HG03025 (cell line): Measurements from ENCODE around the gene HK2.

Experiments used
- ATAC-seq: cut with Tn5 transposase; IDR thresholded peaks from one replicate; pipeline ENCODE4 v1.9.1; 2021; ENCODE audit warnings: mild to moderate bottlenecking, moderate library complexity; ENCODE audit not compliant: unreplicated experiment, low FRiP score

The HK2 gene

GRCh38 chr2:74856599-74856998 lies 22.7 kb downstream of the HK2 start:
- no peak for ATAC-seq

GRCh38 chr2:74857215-74857614 lies 23.3 kb downstream of the HK2 start:
- no peak for ATAC-seq

GRCh38 chr2:74857725-74858124 lies 23.8 kb downstream of the HK2 start:
- no peak for ATAC-seq

DNA sequence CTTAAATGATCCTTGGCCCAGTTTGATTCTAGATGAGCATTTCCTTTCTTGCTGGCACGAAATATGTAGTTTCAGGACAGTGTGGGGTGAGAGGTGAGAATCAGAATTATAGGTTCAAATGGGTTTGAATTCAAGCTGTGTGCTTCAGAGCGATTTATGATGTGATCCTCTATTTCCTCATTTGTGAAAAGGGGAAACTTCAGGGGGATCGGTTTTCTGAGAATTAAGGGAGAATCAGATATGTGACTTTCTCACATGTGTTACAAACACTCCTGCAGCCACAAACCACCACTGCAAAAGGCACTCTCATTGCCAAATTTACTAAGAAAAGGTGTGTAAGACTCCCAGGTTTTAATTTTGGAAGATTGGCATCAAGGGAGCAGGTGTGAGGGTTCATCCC lies 24.4 kb downstream of the HK2 start:
- no peak for ATAC-seq

DNA sequence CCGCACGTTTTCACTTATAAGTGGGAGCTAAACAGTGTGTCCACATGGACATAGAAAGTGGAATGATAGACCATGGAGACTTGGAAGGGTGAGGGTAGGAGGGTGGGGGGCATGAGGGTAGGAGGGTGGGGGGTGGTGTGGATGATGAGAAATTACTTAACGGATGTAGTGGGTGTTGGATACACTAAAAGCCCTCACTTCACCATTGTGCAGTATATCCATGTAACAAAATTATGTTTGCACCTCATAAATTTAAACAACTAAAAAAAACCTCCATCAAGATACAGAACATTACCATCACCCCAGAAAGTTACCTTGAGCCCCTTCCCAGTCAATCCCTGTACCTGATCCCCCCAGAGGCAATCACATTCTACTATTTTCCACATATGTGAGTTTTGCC lies 26.2 kb downstream of the HK2 start:
- ATAC-seq, result no peak

DNA sequence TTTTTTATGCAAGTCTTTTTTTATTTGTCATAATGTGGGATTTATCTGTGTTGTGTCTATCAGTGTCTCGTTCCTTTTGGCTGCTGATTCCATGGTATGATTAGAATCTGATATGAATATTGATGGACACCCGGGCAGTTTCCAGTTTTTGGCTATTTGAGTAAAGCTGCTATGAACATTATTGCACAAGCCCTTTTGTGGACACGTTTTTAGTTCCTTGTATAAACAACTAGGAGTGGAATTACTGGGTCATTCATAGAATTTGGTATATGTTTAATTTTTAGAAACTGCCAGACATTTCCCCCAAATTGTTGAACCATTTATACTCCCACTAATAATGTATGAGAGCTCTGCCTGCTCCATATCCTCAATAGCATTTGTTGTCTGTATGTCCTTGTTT lies 26.6 kb downstream of the HK2 start:
- no peak for ATAC-seq

- ATAC-seq, result no peak
Measured at GRCh38 chr2:74861531-74861930, 27.6 kb downstream of the HK2 start.

DNA sequence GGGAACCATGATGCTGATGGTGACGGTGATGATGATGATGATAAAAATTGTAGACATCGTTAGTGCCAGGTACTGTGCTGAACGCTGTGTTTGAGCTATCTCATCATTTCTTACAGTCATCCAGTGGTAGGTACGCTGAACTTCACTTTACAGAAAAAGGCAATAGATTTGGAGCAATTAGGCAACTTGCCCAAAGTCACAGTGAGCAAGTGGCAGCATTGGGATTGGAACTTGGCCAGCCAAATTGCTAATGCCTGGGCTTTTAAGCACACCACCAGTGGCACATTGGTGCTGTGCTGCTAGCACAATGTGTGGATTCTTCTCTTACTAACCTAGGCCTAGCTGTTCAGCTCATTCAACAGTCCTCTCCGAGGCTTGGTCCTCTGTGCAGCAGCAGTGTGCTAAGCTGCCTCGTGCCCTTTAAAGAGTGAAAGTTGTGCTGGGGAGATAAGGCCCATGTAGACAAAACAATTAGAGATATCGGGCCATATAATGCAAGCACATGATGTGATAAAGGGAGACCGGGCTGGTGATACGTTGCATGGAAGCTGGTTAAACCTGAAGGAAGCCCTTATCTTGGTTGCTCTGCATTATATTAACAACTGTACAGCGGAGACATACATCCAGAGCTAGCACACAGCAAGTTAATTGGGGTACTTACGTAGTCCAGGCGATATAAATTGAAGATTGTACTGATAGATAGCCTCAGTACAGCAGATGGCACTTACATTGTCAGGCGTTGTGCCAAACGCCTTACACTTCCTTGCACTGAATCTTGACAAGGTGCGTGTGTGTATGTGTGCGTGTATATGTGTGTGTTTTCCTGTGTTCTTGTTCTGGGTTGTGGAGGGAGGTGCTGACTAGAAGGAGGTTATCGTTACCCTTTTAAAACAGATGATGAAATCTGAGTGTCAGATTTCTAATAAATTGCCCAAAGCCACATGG lies 28.4 kb downstream of the HK2 start:
- ATAC-seq, result no peak

GRCh38 chr2:74863802-74864248 lies 29.9 kb downstream of the HK2 start:
- no peak for ATAC-seq

DNA sequence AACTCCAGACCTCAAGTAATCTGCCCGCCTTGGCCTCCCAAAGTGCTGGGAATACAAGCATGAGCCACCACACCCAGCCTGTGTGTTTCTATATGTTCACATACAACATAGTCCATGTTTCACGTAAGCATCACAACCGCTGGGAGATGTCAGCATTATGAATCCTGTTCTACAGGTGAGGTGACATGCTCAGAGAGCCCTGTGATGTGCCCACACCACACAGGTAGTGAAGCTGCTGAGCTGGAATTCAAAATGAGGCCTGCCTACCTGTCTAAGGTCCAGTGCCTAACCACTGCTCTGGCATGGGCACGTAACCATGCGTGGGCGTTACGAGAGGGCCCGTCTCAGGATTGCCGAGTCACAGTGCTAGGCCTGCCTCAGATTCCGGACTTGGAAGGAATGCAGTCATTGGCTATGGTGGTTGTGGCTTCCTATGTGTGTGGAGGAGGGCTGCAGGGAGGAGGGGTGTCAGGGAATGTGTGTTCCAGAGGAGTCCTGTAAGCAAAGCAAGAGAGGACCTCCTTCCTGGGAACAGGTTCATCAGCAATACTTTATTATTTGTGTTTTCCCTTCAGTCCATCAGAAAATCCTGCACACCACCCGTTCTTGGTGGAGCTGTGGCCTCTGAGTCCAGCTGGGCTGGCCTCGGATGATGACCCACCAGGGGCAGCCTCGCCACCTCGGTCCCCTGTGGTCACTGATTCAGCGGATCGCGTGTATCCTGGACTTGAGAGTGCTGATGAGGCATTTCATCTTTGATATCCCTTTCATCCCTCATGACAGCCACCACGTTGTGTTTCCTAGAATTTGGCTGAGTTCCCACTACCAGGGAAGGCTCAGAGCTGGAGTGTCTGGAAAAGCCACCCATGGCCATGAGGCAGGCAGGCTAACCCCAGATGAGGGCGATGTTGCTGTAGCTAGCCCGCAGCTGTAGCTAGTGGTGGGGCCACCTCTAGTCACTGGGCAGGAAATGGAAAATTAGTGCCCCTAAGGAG lies 31.1 kb downstream of the HK2 start:
- ATAC-seq, result no peak

DNA sequence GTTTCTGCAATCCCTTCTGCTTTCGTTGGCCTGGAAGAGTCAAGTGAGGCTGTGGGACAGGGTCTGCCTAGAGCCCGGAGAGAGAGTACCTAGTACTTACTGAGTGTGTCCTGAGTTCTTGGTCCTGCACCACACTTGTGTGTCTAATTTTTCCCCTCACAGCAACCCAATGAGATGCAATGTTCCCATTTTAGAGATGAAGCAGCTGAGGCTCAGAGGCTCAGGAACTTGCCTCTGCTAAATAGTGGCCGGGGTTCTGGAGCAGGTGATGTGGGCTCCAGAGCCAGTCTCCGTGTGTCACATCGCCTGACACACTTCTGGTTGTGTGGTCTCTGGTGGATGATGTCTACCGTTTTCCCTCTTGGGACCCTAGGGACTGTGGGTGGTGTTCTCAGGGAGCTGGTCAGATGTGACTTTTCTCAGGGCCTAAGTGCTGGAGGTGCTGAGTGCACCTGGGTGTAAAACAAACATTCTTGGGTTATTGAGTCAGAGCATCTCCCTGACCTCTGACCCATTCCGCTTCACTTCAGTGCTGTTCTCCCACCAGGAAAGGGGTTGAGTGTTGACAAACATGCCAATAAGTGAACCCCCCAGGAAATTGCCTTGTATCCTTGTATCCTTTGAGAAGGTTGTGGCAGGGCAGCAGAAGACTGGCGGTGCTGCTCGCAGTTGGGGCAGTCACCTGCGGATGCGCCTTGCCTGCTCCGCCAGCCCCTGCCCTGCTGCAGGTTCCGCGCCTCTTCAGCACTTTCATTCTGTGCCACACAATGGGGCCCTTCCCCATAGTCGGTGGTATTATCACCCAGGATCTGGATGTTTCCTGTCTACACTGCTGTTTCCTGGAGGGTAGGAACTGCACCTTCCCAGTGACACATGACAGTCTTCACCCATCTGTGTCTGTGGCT lies 32.1 kb downstream of the HK2 start:
- no peak for ATAC-seq

DNA sequence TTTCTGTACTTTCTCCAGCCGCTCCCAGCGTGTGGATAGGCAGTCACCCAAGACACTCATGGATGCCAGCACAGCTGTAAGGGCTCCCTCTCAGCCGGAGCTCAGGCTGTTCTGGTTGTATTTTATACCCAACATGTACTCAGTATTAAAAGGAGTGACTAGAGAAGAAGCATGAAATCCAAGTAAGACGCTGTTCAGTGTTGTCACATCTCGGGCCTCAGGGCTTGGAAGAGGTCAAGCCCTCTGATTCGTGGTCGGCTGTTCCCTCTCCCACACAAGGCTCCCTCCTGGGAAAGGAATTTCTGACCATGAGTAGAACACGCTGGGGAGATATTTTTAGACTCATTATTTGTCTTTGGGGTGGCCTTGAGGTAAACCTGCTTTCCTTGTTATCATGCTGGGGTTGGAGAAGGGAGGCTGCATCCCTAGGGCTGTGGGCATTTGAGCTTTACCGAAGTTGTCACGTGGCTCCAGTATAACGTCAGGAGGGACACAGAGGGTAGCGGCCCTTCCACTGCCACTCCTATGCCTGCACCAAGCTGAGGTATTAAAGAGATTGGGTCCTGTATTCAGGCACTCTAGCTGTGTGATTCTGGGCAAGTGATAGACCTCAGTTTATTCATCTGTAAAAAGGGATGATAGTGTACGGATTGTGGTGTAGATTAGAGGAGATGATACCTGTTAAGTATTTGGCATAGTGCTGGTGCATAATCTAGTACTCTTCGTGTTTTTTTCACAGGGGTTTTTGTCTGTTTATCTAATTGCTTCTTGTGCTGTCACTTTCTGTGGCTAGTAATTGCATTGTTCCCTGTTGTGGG lies 34.1 kb downstream of the HK2 start:
- no peak for ATAC-seq

- no peak for ATAC-seq
Measured at GRCh38 chr2:74869517-74869916, 35.6 kb downstream of the HK2 start.

- no peak for ATAC-seq
Measured at GRCh38 chr2:74870951-74871350, 37.0 kb downstream of the HK2 start.

DNA sequence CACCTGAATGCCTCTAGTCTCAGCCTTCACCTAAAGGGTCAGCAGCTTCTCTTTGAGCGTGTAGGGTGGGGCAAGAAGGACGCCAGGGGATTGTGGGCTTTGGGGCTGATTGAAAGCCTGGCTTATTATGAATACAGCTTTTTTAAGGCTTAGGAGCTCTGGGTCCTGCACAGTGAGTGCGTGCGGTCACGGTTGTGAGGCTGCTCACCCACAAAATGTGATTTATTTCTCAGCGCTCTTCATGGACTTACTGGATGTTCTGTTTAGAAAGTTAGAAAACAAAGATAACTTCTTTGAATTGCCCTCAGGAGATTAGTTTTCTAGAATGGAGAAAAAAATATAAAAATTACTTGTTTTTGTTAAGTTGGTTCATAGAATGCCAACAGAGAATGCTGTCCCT lies 37.5 kb downstream of the HK2 start:
- no peak for ATAC-seq

- no peak for ATAC-seq
Measured at GRCh38 chr2:74872389-74872836, 38.5 kb downstream of the HK2 start.

- no peak for ATAC-seq
Measured at GRCh38 chr2:74873012-74873665, 39.2 kb downstream of the HK2 start.

- ATAC-seq, result no peak
Measured at GRCh38 chr2:74873678-74874640, 40.0 kb downstream of the HK2 start.
